ENCODE results near the gene YPEL3. TPM values are rescaled to one million over a fixed set of nuclear protein-coding genes. Genes with fewer than 3 reads are reported as not detected.
"Not testable (repeated sequence)": the region's sequence is repeated elsewhere in the genome, so short reads cannot be mapped to it uniquely, and the experiment has no call there.

The YPEL3 gene
- total RNA-seq, 4 donors from 2014 or later, result 72.7 to 222 (median 154) TPM

DNA sequence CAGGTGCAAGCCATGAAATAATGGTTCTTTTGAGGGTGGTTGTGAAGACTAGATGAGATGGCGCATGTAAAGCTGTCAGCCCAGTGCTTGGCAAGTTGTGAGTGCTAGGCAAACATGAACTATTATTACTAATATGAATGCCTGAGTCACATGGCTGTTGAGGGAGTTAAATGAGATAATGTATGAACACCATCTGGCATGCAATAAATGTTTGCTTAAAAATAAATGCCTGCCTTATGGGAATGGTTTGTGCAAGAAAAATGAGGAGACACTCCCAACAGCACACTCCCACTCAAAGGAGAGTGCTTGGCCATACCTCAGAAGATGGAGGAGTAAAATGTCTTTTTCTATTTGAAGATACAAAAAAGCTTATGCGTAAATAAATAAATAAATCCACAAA is 23.4 kb upstream of the YPEL3 start:
- whole genome bisulfite sequencing, result 92% methylated on average over 2 of the region's 2 CpGs
- Histone ChIP-seq H3K4me1 (peaks cover 22 to 41% (median 33%) of the 10 kb centered on the region in 4 donors), H3K27me3 (no peaks in the 10 kb centered on the region), H3K9me3 (no peaks in the 10 kb centered on the region), H3K27ac (replicated peaks in 1 of 4) (no peak overlapping the region), H3K4me3 (no peak overlapping the region), H3K36me3 (peaks cover 29 to 67% (median 60%) of the 10 kb centered on the region in 4 donors)
- intact Hi-C loops (cut with DNase I), result no loop called here
- DNase-seq (ENCODE audit: extremely low spot score), result no peak
- TF ChIP-seq, protein P1, sequence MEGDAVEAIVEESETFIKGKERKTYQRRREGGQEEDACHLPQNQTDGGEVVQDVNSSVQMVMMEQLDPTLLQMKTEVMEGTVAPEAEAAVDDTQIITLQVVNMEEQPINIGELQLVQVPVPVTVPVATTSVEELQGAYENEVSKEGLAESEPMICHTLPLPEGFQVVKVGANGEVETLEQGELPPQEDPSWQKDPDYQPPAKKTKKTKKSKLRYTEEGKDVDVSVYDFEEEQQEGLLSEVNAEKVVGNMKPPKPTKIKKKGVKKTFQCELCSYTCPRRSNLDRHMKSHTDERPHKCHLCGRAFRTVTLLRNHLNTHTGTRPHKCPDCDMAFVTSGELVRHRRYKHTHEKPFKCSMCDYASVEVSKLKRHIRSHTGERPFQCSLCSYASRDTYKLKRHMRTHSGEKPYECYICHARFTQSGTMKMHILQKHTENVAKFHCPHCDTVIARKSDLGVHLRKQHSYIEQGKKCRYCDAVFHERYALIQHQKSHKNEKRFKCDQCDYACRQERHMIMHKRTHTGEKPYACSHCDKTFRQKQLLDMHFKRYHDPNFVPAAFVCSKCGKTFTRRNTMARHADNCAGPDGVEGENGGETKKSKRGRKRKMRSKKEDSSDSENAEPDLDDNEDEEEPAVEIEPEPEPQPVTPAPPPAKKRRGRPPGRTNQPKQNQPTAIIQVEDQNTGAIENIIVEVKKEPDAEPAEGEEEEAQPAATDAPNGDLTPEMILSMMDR (IDR thresholded peaks at IDR 0.05), result no peak
- TF ChIP-seq POLR2A (IDR thresholded peaks at IDR 0.05; ENCODE audit: low read depth), result no peak
- TF ChIP-seq POLR2AphosphoS5 (IDR thresholded peaks at IDR 0.05), result no peak
- no peak for TF ChIP-seq EP300 (IDR thresholded peaks at IDR 0.05)

DNA sequence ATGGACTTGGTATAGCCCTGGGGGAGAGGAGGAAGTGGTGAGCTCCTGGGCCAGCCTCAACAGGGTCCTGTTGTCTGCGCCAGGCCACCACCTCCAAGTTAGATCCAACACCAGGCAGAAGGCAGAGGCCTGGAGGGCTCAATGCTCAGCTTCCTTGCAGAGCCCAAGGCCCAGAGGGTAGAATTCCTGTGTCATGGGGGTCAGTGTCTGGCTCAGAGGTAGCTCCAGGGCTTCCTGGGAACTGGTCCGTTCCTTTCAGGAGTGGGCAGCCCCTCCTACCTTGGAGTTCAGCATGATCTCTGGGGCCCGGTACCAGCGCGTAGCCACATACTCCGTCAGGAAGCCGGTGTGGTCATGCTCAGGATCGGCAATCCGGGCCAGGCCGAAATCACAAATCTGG is 21.8 kb upstream of the YPEL3 start:
- peaks cover 23 to 39% (median 29%) of the 10 kb centered on the region in 4 donors for H3K4me1 ChIP-seq
- 100% methylated on average over 2 of the region's 10 CpGs for WGBS
- H3K27me3 ChIP-seq, result no peaks in the 10 kb centered on the region
- no peak overlapping the region for H3K4me3 ChIP-seq
- TF ChIP-seq, protein P1 (IDR thresholded peaks at IDR 0.05), result no peak
- TF ChIP-seq POLR2A (IDR thresholded peaks at IDR 0.05; ENCODE audit: low read depth) (no peak), POLR2AphosphoS5 (IDR thresholded peaks at IDR 0.05) (no peak), EP300 (IDR thresholded peaks at IDR 0.05) (no peak)
- no peak for DNase-seq (ENCODE audit: extremely low spot score)
- peaks cover 29 to 83% (median 76%) of the 10 kb centered on the region in 4 donors for H3K36me3 ChIP-seq
- intact Hi-C loops (cut with DNase I), result no loop called here
- H3K27ac ChIP-seq (replicated peaks in 1 of 4), result no peak overlapping the region
- H3K9me3 ChIP-seq, result no peaks in the 10 kb centered on the region

DNA sequence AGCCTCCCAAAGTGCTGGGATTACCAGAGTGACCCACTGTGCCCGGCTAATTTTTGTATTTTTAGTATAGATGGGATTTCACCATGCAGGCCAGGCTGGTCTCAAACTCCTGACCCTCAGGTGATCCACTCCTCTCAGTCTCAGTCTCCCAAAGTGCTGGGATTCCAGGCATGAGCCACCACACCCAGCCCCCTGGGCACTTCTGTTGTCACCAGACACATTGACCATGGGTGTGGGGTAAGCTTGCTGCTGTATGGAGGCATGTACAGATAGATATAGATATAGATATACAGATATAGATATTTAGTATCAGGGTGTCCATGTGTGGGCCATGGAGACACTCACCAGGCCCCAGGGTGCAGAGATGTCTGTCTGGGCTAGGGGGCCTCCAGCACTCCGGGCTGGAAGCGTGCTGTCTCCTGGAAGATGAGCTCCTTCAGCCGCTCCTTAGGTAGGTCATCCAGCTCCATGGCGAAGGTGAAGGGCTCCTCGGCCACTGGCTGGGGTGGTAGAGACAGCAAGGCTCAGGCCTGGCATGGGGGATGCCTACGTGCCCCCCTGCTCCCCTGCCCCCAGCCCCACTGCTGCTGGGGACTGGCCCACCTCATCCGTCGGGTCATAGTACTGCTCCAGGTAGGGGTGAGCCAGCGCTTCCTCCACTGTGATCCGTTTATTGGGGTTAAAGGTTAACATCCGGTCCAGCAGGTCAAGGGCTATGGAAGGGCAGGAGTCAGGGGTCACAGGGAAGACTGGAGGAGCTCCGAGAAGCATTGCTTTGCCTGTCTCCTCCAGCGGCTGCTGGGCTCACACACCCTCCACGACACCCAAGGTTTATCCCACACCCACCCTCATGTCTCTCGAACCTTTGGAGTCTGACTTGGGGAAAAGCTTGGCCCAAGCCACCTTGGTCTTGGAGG is 20.5 kb upstream of the YPEL3 start:
- DNase-seq (ENCODE audit: extremely low spot score), result no peak
- 94% methylated on average over 11 of the region's 16 CpGs for WGBS
- TF ChIP-seq, protein P1 (IDR thresholded peaks at IDR 0.05), result no peak
- TF ChIP-seq POLR2AphosphoS5 (IDR thresholded peaks at IDR 0.05) (no peak), EP300 (IDR thresholded peaks at IDR 0.05) (no peak), POLR2A (IDR thresholded peaks at IDR 0.05; ENCODE audit: low read depth) (no peak)
- no peaks in the 10 kb centered on the region for H3K9me3 ChIP-seq
- intact Hi-C loops (cut with DNase I), result no loop called here
- H3K36me3 ChIP-seq, result peaks cover 29 to 95% (median 88%) of the 10 kb centered on the region in 4 donors
- no peak overlapping the region for H3K27ac ChIP-seq (replicated peaks in 1 of 4)
- H3K4me3 ChIP-seq, result no peak overlapping the region
- no peaks in the 10 kb centered on the region for H3K27me3 ChIP-seq
- peaks cover 14 to 29% (median 20%) of the 10 kb centered on the region in 4 donors for H3K4me1 ChIP-seq

DNA sequence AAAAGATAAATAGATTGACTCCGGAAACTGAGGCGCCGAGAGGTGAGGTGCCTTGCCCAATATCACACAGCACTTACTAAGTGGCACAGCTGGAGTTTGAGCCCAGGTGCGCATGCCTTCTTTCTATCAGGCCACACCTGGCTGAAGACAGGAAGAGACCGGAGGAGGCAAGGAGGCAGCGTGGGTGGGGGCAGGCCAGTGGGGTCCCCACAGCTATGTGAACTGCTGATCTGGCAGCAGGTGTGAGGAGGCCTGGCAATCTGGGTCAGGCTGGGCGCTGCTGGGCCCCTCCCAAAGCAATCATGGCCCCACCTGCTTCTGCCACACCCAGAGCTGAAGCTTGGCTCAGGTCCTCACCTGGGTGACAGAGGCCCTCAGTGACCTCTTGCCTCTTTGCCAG is 19.2 kb upstream of the YPEL3 start:
- no peak for DNase-seq (ENCODE audit: extremely low spot score)
- TF ChIP-seq EP300 (IDR thresholded peaks at IDR 0.05) (no peak), POLR2A (IDR thresholded peaks at IDR 0.05; ENCODE audit: low read depth) (no peak), POLR2AphosphoS5 (IDR thresholded peaks at IDR 0.05) (no peak)
- TF ChIP-seq, protein P1 (IDR thresholded peaks at IDR 0.05), result no peak
- intact Hi-C loops (cut with DNase I), result no loop called here
- Histone ChIP-seq H3K36me3 (peaks cover 29 to 100% (median 98%) of the 10 kb centered on the region in 4 donors), H3K9me3 (no peaks in the 10 kb centered on the region), H3K27me3 (no peaks in the 10 kb centered on the region), H3K4me3 (no peak overlapping the region), H3K27ac (replicated peaks in 1 of 4) (no peak overlapping the region), H3K4me1 (peaks cover 6 to 16% (median 9%) of the 10 kb centered on the region in 4 donors)
- 84% methylated on average over 7 of the region's 7 CpGs for WGBS

DNA sequence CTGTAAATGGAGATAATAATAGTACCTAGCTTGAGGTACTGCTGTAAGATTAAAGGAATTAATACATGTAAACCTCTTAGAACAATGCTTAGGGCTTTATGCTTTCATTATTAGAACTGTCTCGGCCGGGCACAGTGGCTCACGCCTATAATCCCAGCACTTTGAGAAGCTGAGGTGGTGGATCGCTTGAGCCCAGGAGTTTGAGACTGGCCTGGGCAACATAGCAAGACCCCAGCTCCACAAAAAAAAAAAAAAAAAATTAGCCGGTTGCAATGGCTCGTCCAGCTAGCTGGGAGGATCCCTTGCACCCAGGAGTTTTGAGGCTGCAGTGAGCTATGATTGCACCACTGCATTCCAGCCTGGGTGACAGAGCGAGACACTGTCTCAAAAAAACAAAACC is 18.8 kb upstream of the YPEL3 start:
- peaks cover 6 to 12% (median 8%) of the 10 kb centered on the region in 4 donors for H3K4me1 ChIP-seq
- WGBS, result 85% methylated on average over 7 of the region's 7 CpGs
- H3K27ac ChIP-seq (replicated peaks in 1 of 4); H3K9me3 ChIP-seq; H3K4me3 ChIP-seq; DNase-seq (ENCODE audit: extremely low spot score); intact Hi-C loops (cut with DNase I); H3K27me3 ChIP-seq: not testable (repeated sequence)
- peaks cover 29 to 100% (median 97%) of the 10 kb centered on the region in 4 donors for H3K36me3 ChIP-seq

Measured in esophagus muscularis mucosa (tissue), 4 donors.